ENCODE measurements around the gene FFAR4. TPM values are rescaled to one million over a fixed set of nuclear protein-coding genes. Genes with fewer than 3 reads are reported as not detected.

The FFAR4 gene
- total RNA-seq, 2 experiments from 2014 or later, result not detected

DNA sequence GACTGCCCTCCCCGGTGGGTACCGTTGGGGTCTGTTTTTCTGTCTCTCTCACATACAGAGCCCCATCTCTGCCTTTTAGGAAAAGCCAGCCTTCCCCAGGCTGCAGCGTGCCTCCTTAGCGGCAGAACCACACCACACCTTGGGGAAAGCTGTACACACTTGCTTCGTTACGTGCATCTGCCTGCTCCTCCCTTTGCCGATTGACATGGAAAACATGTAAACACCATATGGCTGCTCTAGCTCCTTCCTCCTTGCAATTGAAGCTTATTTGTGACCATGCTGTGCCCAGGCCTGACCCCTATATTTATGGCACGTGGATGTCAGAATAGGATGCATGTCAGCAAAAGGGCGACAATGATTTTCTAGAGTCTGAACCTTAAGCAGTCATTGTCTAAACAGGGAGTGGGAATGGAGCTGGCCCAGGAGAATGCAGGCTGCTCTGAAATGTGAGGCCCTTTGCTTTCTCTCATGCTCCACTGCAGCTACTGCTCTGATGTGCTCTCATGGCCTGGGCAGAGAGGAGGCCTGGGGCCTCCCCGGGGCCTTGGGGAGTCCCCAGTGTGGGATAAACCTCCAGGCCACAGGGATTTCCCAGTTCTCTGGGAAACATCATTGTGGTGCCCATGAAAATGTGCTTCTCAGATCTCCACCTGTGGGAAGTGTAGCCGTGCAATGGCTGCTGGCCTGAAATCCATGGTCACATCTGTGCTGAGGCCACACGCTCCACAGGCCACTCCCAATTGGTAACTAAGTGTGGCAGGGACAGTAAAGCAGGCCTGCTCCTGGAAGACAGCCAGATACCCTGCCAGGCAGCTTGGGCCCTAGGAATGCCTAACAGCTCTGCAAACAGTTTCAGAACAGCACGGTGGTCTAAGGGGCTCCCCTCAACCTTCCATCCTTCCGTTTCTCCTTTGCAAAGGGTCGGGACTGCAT lies 64.4 kb downstream of the FFAR4 start:
- no peak overlapping the region for H3K4me3 Mint-ChIP-seq
- no peaks in the 10 kb centered on the region for H3K9me3 Mint-ChIP-seq (ENCODE audit: low read depth)
- no peak for DNase-seq
- no peak overlapping the region for H3K27ac Mint-ChIP-seq
- H3K4me1 Mint-ChIP-seq, result no peaks in the 10 kb centered on the region
- H3K36me3 Mint-ChIP-seq (ENCODE audit: low read depth), result no peaks in the 10 kb centered on the region
- ChIA-PET CTCF (interaction anchor here (0.7 kb wide), 1 partner anchor 1939 kb away, joined by 3 read pairs; no protein-coding TSS in a partner anchor), POLR2A (no interaction called here)
- ATAC-seq, result no peak
- H3K27me3 Mint-ChIP-seq, result peaks cover 8% of the 10 kb centered on the region
- intact Hi-C loops (cut with DNase I, micrococcal nuclease), result no loop called here

Other genes starting within 250 kb of the FFAR4 start
- 10 to 100 TPM; 37.8 to 40.0 TPM for gene MYOF, start 84.3 kb upstream of the FFAR4 start, total RNA-seq
- gene CEP55, start 70.1 kb upstream of the FFAR4 start, total RNA-seq, result 10 to 100 TPM; 67.8 to 76.0 TPM
- gene RBP4, start 34.6 kb downstream of the FFAR4 start, total RNA-seq, result not detected
- gene PDE6C, start 45.9 kb downstream of the FFAR4 start, total RNA-seq, result not detected
- gene FRA10AC1, start 135.9 kb downstream of the FFAR4 start, total RNA-seq, result 10 to 100 TPM; 18.9 to 29.4 TPM
- not detected for gene LGI1, start 191.3 kb downstream of the FFAR4 start, total RNA-seq

All from activated CD4-positive, alpha-beta T cell treated with anti-CD3 and anti-CD28 coated beads for 36 hours (primary cell).